H1 (cell line): ENCODE measurements around the gene CCDC182. TPM values are rescaled to one million over a fixed set of nuclear protein-coding genes. Genes with fewer than 3 reads are reported as not detected.

ENCODE experiments used
- polyA plus RNA-seq, 7 experiments: library from polyadenylated mRNA; depleted of rRNA in 3 of 7; stranded (reverse) in 5 of 7; unstranded in 2 of 7; fragments of >200 nt in 5 of 7; fragments of 200-250 nt in 2 of 7; gene quantifications; 1 replicate in 5 of 7; 2 replicates in 1 of 7; 4 replicates in 1 of 7; pipeline versions ENCODE4 v1.2.1 to v1.2.3, GENCODE V29; 2011 to 2013; ENCODE audit warnings: missing spikeins in 2 of 7, mixed read lengths in 2 of 7
- total RNA-seq: library from RNA; stranded (reverse); fragmentation: NEBNext Ultra II Directional; extraction: Animal tissue kit (Norgen Biotek cat#: 25700); gene quantifications from 2 replicates; pipeline ENCODE4 v1.2.1, GENCODE V29; 2021
- TF ChIP-seq, protein P1 (sequence below), 3 experiments: IDR thresholded peaks; 1 replicate in 2 of 3; 2 replicates in 1 of 3; pipeline versions ENCODE4 v1.5.1 to v1.6.1; 2011; ENCODE audit warnings: low read length in 3 of 3, mild to moderate bottlenecking in 3 of 3, inconsistent platforms in 2 of 3, low read depth in 1 of 3, moderate library complexity in 1 of 3; ENCODE audit not compliant: insufficient read depth in 1 of 3; ENCODE audit errors: control extremely low read depth in 1 of 3

Gene CCDC182
- total and polyA plus RNA-seq, 2 of the 8 experiments (the other 6 are each of a cell fraction or from before 2014, with no cell fraction given) = not detected

- TF ChIP-seq, protein P1, sequence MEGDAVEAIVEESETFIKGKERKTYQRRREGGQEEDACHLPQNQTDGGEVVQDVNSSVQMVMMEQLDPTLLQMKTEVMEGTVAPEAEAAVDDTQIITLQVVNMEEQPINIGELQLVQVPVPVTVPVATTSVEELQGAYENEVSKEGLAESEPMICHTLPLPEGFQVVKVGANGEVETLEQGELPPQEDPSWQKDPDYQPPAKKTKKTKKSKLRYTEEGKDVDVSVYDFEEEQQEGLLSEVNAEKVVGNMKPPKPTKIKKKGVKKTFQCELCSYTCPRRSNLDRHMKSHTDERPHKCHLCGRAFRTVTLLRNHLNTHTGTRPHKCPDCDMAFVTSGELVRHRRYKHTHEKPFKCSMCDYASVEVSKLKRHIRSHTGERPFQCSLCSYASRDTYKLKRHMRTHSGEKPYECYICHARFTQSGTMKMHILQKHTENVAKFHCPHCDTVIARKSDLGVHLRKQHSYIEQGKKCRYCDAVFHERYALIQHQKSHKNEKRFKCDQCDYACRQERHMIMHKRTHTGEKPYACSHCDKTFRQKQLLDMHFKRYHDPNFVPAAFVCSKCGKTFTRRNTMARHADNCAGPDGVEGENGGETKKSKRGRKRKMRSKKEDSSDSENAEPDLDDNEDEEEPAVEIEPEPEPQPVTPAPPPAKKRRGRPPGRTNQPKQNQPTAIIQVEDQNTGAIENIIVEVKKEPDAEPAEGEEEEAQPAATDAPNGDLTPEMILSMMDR (IDR thresholded peaks at IDR 0.05; ENCODE audit: control extremely low read depth in 1 of 3, insufficient read depth in 1 of 3, low read depth in 1 of 3, low read length in 3 of 3) = no peak
Measured at GRCh38 chr17:57744195-57745170, 616 bp downstream of the CCDC182 start (continued).
